ENCODE measurements around the gene C19orf38. TPM values are rescaled to one million over a fixed set of nuclear protein-coding genes. Genes with fewer than 3 reads are reported as not detected.

C19orf38 gene
- total RNA-seq, 1 experiment from 2014 or later = not detected

- Histone ChIP-seq H3K18ac (ENCODE audit: insufficient read length, low read depth, low read length) (no peak overlapping the region), H2BK120ac (ENCODE audit: low read depth, low read length, poor library complexity, severe bottlenecking) (no peak overlapping the region), H3K14ac (ENCODE audit: insufficient read depth, low read length) (no peak overlapping the region), H2BK5ac (ENCODE audit: insufficient read length, low read length) (no peak overlapping the region), H3K27me3 (ENCODE audit: insufficient read depth, low read length) (no peaks in the 10 kb centered on the region), H2BK15ac (ENCODE audit: low read depth, low read length) (no peak overlapping the region), H3K23ac (ENCODE audit: insufficient read length, low read depth, low read length) (no peak overlapping the region), H2BK12ac (ENCODE audit: insufficient read length, low read depth, low read length) (no peak overlapping the region), H3K79me2 (ENCODE audit: insufficient read depth, low read length) (peaks cover 34% of the 10 kb centered on the region; the same call in 1 of the 2 replicates), H2BK20ac (ENCODE audit: low read depth, low read length, poor library complexity, severe bottlenecking) (no peak overlapping the region), H2AK5ac (ENCODE audit: insufficient read length, low read length) (peak overlapping the region; percentile 85), H3K27ac (ENCODE audit: insufficient read length, low read depth, low read length) (no peak overlapping the region), H3K9me3 (ENCODE audit: control insufficient read depth, low read depth, low read length) (no peaks in the 10 kb centered on the region), H4K20me1 (ENCODE audit: control insufficient read depth, insufficient read depth, insufficient read length) (peaks cover 3% of the 10 kb centered on the region), H2AFZ (ENCODE audit: low read length) (no peak overlapping the region), H4K5ac (ENCODE audit: insufficient read length, low read depth, low read length) (no peak overlapping the region), H3K9ac (ENCODE audit: extremely low read depth, insufficient read length, low read length) (no peak overlapping the region), H3T11ph (ENCODE audit: low read length) (no peak overlapping the region), H3K79me1 (ENCODE audit: insufficient read depth, low read depth, low read length, poor library complexity, severe bottlenecking) (peaks cover 7% of the 10 kb centered on the region), H4K8ac (replicated peaks; ENCODE audit: insufficient read length, low read depth, low read length) (no peak overlapping the region), H4K91ac (ENCODE audit: insufficient read length, low read depth, low read length) (no peak overlapping the region), H3K4ac (ENCODE audit: low read depth, low read length) (no peak overlapping the region), H3K4me2 (ENCODE audit: insufficient read depth, insufficient read length, low read length) (no peak overlapping the region), H3K56ac (ENCODE audit: insufficient read length, low read depth, low read length) (no peak overlapping the region), H3K4me1 (ENCODE audit: insufficient read depth, low read length) (peaks cover 11% of the 10 kb centered on the region; the same call in 1 of the 2 replicates), H3K23me2 (ENCODE audit: insufficient read length, low read depth, low read length, poor library complexity, severe bottlenecking) (no peaks in the 10 kb centered on the region)
- Mint-ChIP-seq H3K4me1 (peaks cover 40 to 45% of the 10 kb centered on the region in 2 experiments), H3K4me3 (no peak overlapping the region; a peak in 1 of 5 replicates), H3K27ac (peak overlapping the region; percentile 98 to 99 (median 98)), H3K27me3 (ENCODE audit: low read depth) (no peaks in the 10 kb centered on the region), H3K36me3 (ENCODE audit: insufficient read depth in 1 of 3, low read depth in 3 of 3) (peaks cover 5 to 24% (median 7%) of the 10 kb centered on the region in 3 experiments; a peak in 5 of 7 replicates), H3K9me3 (no peaks in the 10 kb centered on the region)
- no CpG with 5 or more reads among the region's 3 CpGs for WGBS (ENCODE audit: extremely low coverage, insufficient read length, low lambda C conversion rate)
- TF ChIP-seq, protein P1, sequence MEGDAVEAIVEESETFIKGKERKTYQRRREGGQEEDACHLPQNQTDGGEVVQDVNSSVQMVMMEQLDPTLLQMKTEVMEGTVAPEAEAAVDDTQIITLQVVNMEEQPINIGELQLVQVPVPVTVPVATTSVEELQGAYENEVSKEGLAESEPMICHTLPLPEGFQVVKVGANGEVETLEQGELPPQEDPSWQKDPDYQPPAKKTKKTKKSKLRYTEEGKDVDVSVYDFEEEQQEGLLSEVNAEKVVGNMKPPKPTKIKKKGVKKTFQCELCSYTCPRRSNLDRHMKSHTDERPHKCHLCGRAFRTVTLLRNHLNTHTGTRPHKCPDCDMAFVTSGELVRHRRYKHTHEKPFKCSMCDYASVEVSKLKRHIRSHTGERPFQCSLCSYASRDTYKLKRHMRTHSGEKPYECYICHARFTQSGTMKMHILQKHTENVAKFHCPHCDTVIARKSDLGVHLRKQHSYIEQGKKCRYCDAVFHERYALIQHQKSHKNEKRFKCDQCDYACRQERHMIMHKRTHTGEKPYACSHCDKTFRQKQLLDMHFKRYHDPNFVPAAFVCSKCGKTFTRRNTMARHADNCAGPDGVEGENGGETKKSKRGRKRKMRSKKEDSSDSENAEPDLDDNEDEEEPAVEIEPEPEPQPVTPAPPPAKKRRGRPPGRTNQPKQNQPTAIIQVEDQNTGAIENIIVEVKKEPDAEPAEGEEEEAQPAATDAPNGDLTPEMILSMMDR (conservative IDR thresholded peaks at IDR 0.05) = no peak
- no peak for DNase-seq
Measured at GRCh38 chr19:10878253-10878652, 30.0 kb downstream of the C19orf38 start.
